NCI-H2107 treated with DMSO at 0.1 percent for 48 hours (cell line): ENCODE results near the gene MYO1E.
A peak's percentile ranks its signal among the peaks of the same experiment; 100 is the strongest.
"Not testable (repeated sequence)": the region's sequence is repeated elsewhere in the genome, so short reads cannot be mapped to it uniquely, and the experiment has no call there.

Experiments
- DNase-seq: peaks from one replicate; lab custom pipeline; 2025; ENCODE audit not compliant: unreplicated experiment; lab: John Stamatoyannopoulos, UW

MYO1E gene

DNA sequence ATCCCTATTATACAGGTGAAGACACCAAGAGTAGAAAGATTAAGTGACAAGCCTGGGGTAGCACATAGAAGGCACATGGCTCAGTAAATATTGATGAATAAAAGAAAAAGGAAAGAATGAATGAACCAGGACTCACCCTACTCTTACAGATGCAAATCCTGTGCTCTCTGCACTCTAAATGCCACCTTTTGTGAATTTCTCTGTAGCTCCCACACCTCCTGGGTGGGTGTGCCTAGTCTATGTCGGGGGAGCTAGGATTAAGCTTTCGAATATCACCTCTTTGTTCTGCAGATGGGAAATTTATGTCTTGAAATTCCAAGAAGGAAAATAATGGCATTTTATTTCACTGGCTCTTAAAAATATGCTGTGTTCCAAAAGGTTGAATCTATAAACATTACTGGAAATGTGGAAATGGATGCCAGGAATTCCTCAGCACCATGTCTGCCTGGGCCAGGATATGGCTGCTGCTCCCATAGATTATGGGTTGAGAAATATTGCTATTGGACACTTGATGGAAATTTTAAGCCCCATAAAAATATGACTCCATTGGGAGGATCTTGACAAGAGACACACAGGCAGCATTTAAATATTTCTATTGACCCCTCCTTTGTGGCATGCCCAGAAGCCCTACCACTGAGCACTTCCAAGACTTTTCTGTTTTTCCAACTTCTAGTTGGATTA is 224.4 kb downstream of the MYO1E start:
- no peak for DNase-seq

DNA sequence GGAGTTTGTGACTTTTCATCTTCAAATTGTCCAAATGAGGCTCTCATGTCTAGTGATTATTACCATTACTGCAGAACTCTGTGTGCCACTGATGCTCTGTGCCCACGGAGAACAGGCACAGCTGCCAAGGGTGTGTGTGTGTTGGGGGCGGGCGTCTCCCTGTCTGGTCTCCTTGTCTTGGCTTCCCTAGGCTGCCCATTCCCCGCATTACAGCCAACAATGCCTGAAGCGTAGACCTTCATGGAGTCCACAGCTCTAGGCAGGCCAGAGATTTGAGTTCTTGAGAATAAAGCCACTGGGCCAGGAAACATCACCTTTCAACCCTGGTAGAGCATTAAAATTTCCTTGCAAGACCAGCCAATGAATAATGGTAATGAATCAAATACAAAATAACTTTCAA is 225.0 kb downstream of the MYO1E start:
- no peak for DNase-seq

DNA sequence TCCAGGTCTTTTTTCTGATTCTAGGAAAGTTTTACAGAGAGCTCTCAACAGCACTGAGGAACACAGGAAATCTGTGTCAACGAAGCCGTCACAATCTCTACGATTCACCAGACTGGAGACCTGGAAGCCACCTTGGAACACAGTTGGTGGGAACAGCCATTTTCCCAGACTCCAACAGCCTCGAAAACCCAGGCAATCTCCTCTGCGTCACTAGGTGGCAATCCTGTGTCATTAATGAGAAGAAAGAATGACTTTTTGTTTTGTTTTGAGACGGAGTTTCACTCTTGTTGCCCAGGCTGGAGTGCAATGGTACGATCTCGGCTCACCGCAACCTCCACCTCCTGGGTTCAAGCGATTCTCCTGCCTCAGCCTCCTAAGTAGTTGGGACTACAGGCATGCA is 228.1 kb downstream of the MYO1E start:
- not testable (repeated sequence) for DNase-seq

DNA sequence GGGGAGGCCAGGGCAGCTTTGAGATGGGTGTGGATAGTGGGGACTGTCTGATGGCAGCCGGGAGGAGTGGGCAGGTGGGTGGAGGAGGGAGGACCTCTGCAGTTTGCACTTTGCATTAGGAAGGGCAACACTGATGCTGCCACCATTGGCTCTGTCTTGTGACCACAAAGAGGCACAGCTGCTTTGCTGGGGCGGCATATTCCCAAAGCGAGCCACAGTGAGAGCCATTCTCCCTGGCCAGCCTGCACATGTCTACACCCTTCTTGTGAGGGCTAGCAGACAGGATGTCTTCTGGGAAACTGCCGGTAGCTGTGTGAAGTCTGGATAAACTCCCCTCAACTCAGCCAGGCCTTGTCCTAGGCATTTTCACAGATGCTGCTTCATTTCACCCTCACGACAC is 229.4 kb downstream of the MYO1E start:
- DNase-seq, result no peak

DNA sequence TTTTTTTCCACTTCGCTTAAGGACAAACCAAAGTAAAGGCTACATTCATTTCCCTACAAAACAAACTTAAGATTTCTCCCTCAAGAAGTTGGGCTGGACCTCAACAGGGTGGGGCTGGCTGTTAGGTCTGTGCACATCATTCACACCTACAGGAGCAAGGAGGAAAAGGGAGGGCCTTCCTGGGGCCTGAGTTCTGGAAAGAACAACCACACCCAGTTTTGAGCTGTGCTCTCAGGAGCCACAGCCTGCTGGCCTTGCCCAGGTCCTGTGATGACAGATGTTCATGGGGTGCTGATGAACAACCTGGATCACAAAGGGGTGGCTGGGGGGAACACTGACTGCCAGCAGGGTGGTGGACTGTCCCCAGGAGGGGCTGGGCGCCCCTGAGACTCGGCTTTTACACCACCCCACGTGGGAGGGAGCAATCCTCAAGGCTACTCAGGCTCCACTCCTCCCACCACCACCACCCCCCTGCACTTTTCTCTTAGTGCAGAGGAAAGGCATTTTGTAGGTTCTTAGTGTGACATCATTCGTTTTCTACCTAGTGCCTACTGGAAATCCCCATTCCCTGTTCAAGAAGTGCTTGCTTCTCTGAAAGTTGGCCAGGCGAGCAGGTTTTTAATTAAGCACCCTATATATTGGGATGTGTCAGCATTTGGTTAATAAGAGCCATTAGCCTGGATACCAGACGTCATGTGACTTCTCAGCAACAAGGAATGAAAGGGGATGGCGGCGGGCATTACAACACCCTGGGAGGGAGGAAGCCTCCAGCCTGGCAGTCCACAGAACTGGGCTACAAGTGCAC is 232.0 kb downstream of the MYO1E start:
- DNase-seq, result no peak

DNA sequence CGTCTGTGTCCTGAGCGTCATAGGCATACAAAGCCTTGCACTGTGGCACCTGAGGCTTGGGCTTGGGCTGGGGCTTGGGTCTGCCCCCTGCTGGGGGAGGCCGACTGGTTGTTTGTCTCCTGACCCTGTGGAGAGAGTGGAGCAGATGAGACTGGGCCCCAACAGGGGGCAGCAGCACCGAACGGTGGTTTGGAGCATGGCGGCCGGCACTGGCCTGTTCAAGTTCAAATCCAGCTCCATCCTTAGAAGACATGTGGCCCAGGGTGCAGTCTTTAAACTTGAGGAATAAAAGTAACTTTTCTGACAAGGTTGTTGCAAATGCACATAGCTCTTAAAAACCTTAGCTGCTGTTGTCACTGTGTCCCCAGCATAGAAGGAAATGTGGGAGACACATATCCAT is 234.4 kb downstream of the MYO1E start:
- no peak for DNase-seq

DNA sequence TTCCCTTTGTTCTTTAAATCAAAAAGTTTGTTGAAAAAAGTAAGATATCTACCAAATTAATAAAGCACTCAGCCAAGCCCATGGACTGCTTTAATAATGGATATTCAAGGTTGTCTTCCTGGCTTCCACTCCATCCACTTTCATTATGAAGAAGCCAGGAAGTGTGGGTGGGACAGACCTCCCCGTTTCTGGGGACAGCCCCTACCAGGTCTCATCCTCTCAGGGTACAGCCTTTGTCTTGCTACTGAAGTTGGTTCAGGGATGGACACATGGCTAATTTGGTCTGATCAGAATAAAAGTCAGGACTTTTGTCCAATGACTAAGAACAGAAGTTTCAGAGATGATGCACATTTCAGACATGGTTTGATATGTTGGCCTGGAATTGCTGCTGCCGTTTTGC is 235.1 kb downstream of the MYO1E start:
- DNase-seq, result no peak

DNA sequence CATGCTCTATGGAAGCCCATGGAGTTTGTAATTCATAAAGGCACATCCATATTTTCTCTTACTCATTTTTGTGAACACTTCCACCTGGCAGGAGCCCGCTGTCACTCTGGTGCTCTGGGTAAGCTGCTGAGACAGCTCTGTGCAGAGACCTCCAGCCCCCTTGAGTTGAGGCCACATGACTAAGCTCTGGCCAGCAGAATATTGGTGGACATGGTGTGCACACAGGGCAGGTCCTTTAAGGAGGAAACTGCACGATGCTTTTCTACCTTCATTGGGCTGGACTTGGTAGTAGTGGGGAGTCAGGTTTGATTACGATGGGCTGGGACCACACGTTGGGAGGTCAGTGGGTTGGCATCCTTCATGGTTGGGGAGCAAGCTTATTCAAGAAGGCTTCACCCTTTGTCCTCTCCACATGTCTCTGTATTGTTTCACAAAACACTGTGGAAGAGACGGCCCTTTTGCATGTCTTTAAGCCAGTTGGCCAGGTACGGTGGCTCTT is 238.7 kb downstream of the MYO1E start:
- DNase-seq, result no peak

DNA sequence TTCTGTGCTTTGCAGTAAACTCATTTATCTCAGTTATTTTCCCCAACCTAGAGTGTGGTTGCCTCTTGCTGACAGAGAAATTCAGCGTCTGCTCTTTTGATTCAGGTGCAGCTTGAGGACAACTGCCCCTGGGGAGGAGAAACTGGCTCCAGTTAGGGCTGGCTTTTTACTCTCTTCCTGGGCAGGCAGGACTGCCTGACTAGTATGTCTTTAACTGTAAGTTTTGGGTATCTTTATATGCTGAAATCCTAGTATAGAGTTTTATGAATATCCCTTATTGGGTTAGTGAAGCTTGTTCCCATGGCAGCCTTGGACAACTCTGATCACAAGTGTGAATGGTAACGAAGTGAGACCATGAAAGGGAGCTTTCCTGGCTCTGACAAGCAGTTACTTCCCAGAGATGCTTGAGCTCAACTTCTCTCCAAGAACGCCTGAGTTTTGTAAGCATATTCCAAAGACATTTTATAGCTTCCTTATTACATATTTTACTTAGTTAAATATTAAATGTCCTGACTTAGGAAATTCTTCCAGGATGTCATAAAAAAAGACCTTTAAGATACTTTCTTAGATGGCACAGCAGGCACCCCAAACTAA is 240.6 kb downstream of the MYO1E start:
- no peak for DNase-seq

DNA sequence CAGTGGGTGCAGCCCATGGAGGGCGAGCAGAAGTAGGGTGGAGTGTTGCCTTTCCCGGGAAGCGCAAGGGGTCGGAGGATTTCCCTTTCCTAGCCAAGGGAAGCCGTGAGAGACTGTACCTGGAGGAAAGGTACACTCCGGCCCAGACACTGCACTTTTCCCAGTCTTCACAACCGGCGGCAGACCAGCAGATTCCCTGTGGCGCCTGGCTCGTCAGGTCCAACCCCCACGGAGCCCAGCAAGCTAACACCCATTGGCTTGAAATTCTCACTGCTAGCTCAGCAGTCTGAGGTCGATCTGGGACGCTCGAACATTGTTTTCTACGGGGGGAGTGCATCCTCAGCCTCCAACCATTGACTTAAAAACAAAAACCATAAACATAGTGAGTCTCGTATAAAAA is 241.2 kb downstream of the MYO1E start:
- no peak for DNase-seq

DNA sequence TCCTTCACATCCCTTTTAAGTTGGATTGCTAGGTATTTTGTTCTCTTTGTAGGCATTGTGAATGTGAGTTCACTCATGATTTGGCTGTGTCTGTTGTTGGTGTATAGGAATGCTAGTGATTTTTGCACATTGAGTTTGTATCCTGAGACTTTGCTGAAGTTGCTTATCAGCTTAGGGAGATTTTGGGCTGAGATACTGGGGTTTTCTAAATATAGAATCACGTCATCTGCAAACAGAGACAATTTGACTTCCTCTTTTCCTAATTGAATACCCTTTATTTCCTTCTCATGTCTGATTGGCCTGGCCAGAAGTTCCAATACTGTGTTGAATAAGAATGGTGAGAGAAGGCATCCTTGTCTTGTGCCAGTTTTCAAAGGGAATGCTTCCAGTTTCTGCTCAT is 245.4 kb downstream of the MYO1E start:
- DNase-seq, result not testable (repeated sequence)

DNA sequence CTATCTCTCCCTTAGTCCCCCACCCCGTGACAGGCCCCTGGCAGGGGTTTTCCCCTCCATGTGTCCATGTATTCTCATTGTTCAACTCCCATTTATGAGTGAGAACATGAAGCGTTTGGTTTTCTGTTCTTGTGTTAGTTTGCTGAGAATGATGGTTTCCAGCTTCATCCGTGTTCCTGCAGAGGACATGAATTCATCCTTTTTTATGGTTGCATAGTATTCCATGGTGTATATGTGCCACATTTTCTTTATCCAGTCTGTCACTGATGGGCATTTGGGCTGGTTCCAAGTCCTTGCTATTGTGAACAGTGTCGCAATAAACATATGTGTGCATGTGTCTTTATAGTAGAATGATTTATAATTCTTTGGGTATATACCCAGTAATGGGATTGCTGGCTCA is 247.0 kb downstream of the MYO1E start:
- DNase-seq, result not testable (repeated sequence)

DNA sequence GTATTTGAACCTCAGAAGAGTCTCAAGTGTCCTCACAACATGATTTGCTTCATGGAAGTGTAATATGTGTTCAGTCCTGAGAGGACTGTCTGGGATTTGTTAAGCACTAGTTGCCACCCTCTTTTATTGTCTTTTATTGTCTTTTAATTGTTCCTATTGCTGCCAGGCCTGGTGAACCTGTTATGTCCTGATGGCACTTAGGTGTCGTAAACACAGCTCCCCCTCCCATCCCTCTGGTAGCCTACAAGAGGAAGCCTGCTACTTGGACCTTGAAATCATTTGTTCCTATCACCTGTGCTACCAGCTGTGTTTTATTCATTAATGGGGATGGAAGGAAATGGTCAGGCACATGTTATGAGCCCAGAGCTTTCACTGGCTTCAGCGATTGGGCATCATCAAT is 248.4 kb downstream of the MYO1E start:
- DNase-seq, result no peak

DNA sequence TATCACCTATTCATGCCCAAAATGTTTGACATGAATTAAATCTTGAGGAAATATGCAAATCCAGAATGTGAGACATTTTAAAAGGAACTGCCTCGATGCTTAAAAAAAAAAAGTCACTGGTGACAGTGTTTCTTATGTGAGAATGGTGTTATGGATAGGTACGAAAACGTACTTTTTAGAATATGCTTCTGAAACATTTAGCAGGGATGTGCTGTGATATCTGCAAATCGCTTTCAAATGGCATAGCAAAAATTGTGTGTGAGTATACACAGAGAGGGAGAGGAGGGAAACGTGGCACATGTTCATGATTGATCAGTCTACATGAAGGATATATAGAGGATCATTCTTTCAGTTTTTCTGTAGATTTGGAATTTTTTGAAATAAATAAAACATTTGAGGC is 251.7 kb downstream of the MYO1E start:
- no peak for DNase-seq

DNA sequence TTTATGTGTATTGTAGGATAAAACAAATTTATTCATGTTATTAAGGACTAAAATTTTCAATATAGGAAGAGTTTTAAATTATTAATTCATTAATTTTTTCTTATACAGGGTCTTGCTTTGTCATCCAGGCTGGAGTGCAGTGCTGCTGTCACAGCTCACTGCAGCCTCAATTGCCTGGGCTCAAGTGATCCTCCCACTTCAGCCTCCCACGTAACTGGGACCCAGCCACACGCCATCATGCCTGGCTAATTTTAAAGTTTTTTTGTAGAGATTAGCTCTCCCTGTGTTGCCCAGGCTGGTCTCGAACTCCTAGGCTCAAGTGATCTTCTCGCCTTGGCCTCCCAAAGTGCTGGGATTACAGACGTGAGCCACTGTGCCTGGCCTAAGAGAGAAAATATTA is 253.0 kb downstream of the MYO1E start:
- DNase-seq, result no peak

DNA sequence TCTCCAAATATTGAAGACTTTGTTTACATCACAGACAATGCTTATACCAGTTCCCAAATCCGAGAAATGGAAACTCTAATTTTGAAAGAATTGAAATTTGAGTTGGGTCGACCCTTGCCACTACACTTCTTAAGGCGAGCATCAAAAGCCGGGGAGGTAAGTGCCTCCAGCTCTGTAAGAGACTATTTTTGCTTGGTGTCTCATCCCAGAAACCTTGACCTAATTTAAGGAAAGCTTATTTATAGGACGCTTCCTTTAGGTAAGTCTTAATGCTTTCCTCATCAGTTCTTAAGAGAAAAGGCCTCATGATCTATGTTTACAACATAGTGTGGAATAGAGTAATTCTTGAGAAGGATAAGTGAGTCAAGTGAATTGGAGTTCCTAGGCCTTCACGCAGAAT is 255.9 kb downstream of the MYO1E start:
- DNase-seq, result no peak

DNA sequence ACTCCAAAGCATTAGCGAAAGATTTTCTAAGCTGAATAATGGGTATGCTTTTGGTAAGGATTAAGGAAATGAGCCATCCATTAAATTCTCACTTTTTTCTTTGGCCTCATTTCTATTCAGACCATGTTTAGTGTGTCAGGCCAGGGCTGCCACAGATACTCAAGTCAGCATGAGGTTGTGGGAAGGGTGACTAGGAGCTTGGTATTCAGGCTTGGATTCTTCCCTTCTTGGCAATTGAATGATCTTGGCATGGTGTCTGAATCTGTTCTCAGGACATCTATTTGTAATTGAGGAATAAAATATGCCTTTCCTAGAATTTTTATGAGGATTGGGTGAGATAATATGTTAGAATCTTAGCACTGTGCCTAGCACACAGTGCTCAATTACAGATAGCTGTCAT is 256.5 kb downstream of the MYO1E start:
- no peak for DNase-seq

DNA sequence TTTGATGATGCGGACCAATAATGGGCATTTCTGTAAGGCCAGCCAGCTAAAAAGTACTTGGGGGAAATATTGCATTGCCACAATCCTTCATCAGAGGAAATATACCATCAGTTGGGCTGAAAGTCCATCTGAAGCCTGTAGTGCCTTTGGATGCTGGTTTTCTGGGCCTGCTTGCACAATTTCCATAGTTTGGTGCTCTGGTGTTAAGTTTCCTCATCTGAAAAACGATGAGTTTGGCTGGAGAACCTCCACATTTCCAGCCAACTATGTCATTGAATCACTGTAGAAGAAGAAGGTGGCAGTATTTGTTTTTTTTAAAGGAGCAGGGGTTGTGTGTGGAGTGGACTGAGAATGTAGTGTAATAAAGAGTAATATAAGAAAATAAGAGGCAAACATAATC is 257.6 kb downstream of the MYO1E start:
- DNase-seq, result no peak

DNA sequence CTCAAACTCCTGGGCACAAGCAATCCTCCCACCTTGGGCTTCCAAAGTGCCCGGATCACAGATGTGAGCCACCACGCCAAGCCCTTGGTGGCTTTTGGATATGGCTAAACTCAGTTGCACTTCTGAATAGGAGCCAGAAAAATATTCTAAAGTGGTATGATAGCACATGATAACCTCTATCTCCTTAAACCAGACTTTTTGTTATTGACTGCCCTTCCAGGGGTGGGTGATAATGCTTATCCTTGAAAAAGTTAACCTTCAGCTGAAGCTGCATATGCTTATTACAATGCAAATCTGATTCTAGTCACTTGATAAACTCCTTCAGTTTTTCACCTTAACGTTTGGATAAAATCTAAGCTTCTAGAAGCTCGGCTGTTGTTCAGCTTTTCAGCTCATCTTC is 261.4 kb downstream of the MYO1E start:
- no peak for DNase-seq

DNA sequence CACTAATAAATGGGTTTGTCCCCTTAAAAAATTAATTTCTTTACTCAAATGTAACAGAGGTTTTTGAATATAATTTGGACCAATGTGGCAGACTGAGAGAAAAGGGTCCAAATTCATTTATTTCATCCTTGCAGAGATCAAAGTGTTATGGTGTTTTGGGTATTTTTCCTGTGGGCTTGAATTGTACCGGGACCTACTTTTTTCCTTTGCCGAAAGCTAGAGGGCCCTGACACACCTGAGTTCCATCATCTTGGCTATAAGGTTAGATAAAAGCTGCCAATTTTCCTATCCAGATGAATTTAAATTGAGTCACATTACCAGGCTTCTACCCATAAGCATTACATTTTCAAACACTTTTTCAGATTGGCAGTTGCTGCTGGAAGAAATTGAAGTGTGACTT is 266.8 kb downstream of the MYO1E start:
- no peak for DNase-seq

DNA sequence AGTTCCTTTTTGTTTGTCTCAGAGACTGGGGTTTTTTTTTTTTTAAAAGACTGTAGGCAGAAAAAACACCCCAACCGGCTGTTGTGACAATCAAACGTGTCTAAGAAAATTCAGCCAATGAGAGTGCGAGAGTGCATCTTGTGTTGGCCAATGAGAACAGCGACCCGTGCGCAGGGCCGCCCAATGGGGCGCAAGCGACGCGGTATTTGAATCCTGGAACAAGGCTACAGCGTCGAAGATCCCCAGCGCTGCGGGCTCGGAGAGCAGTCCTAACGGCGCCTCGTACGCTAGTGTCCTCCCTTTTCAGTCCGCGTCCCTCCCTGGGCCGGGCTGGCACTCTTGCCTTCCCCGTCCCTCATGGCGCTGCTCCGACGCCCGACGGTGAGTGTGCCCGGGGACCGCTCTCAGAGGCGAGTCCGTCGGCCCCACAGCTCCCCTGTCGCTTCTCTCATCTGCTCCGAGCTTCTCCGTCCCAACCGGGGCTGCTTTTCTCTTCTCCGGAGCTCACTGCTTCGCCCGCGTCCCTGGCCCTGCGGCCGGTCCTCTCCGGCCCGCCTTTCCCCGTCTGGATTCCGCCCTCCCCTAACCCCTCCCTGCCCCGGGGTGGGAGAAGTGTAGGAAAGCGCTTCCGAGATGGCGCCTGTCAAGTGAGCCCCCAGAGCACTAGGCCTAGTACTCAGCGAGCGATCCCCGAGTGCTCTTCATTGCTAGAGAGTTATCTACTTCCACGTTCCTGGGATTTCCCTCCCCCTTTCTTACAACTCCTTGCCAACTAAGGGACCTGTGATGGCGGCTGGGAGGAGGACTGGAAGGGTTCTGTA is 267.5 kb downstream of the MYO1E start, which contains the start of gene CCNB2:
Gene CCNB2, plus strand, starts transcription at position 235 of the 821 bp plus-strand sequence. Its CDS starts 123 bp downstream, at position 358.
- DNase-seq, result peak; percentile 73
